Hippocampal formation (tissue), 2 donors: ENCODE results near the gene B3GALT2.
"Not testable (repeated sequence)": the region's sequence is repeated elsewhere in the genome, so short reads cannot be mapped to it uniquely, and the experiment has no call there.

Source experiments
- DNase-seq, 2 donors: peaks; one replicate each; lab custom pipeline; 2025; lab: John Stamatoyannopoulos, UW

Gene B3GALT2, protein sequence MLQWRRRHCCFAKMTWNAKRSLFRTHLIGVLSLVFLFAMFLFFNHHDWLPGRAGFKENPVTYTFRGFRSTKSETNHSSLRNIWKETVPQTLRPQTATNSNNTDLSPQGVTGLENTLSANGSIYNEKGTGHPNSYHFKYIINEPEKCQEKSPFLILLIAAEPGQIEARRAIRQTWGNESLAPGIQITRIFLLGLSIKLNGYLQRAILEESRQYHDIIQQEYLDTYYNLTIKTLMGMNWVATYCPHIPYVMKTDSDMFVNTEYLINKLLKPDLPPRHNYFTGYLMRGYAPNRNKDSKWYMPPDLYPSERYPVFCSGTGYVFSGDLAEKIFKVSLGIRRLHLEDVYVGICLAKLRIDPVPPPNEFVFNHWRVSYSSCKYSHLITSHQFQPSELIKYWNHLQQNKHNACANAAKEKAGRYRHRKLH

DNA sequence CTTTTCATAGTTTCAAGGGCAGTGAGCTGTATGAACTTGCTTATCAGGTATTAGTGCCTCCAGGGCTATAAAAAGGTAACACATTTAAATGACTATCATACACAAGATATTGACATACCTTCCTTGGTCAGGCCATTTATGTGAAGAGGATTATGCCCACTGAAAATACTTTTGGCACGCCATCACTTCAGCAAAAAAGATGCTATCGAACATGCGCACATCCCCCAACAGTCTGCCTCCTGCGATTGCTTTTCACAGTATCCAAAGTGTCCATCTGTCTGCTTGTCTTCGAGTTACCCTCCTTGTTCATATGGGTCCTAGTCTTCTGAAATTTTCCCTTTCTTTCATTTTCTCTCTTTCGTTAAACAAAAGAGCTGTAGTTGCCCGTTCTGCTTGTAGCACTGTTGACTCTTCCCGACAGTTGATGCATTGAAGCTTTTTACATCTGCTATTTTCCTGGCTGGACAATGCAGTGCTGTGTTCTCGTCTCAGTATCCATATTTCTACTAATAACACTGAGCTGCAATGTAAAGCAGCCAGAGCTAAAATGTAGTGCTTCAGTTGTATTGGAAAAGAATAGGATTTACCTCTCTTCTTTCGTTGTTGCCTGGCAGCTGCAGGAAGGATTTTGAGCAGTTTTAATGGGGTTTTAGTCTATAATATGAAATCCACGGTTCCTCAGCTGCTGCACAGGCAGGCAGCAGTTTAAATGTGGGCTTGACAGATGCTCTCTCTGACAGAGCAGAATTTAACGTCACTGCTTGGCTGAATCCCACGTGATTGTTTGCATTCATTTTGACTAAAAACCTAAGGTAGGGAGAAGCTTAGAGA is at the start of gene B3GALT2:
Gene B3GALT2, minus strand, starts transcription at position 713 of the 831 bp plus-strand sequence. CDS start 5,051 bp downstream, outside the sequence.
- DNase-seq = peak; percentile 44 to 78

DNA sequence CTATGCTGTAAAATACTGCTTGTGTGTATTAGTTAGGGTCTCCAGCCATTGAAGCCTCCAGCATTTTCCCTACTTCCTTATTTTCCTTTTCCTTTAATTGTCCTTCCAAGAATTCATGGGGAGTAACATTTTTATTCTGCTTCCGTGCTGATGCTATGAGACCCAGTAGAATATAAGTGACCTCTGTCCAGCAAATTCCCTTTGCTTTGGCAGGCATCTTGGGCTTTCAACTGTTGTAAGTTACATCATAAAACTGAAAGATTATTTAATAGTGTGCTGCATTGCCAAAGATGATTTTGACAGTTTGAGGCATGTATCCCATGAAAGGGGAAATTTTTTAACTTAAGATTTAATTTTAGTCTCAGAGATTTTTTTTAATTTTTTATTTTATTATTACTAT is 48.1 kb upstream of the B3GALT2 start:
- no peak for DNase-seq

DNA sequence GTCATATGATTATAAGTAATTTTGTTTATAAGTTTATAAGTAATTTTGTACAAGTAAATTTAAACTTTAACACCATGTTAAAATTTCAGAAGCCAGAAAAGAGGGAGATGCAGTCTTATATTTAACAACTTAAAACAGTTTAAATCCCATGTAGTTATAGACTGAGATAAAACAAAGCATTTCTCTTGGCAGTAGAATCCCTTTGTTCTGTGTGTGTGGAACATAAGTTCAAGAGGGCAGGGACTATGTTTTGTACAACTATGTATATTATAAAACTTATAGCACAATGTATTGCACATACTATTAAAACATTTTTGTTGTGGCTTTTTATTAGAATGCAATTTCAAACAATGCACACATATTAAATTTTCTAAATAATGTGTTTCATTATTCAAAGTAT is 44.7 kb upstream of the B3GALT2 start:
- not testable (repeated sequence) for DNase-seq

DNA sequence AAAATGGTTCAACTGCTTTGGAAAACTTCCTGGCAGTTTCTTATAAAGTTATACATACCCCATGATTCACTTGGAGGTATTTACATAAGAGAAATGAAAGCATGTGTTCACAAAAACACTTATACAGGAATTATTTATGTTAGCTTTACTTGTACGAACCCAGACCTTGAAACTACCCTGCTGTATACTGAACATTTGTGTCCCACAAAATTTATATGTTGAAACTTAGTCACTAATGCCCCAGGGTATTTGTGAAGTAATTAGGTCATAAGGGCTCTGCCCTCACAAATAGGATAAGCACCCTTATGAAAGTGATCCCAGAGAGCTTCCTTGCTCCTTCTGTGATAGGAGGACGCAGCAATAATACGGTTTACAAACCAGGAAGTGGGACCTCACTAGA is 42.7 kb upstream of the B3GALT2 start:
- no peak for DNase-seq

DNA sequence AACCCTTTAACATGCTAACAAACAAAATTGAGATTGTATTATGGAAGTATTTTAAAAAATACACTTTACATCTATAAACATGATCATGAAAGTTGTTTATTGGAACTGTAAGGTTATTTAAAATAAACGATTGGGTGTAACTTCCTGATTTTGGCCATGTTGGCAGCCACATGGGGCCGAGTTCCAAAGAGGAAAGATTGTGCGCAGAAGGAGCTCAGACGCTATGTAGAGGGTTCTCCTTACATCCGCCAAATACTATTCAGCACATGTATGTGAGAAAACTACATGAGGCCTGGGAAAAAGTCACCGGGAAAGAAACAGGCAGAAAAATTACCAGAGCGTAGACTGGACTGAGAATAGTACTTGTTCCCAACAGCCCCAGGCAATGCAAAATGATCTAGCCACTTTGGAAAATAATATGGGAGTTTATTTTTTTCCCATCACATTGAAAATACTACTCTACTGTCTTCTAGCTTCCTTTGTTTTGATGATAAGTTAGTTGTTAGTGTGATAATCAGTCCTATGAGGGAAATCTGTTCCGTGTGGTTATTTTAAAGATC is 35.7 kb upstream of the B3GALT2 start:
- no peak for DNase-seq

DNA sequence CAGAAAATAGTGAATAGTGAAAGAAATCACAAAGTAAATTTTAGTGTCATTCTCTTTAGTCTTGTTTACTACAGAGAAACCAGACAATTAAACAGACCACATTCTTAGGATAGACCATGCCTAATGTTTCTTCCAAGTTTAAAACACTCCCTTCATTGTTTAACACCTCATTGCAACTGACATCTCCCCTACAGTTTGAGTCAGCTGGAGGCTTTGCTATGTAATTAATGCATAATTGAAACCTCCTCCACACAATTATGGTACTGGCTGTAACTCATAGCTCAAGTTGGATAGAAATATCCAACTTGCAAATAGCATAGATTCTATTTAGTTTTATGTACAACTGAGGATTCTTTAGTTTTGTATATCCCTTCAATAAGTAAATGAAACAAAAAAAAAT is 35.2 kb upstream of the B3GALT2 start:
- no peak for DNase-seq

DNA sequence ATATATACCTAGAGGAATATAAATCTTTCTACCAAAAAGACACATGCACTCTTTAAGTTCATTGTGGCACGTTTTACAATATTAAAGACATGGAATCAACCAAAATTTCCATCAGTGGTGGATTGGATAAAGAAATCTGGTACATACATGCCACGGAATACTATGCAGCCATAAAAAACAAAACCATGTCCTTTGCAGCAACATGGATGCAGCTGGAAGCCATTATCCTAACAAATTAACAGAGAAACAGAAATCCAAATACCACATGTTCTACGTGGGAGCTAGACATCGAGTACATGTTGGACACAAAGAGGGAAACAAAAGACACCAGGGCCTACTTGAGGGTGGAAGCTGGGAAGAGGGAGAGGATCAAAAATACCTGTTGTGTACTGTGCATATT is 33.0 kb upstream of the B3GALT2 start:
- DNase-seq = no peak

DNA sequence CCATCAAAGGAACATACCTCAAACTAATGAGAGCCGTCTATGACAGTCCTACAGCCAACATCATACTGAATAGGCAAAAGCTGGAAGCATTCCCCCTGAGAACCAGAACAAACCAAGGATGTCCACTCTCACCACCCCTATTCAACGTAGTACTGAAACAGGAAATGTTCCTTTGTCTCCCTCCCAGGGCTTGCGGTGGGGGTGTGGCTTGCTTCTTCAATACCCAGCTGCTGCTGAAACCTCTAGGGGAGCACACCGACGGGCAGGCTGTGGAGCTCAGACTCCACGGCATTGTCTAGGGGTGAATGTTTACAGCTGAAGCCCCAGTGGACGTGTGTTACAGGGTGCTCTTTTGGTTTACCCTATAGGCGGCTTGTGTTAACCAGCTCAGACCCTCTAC is 30.5 kb upstream of the B3GALT2 start:
- DNase-seq = no peak

DNA sequence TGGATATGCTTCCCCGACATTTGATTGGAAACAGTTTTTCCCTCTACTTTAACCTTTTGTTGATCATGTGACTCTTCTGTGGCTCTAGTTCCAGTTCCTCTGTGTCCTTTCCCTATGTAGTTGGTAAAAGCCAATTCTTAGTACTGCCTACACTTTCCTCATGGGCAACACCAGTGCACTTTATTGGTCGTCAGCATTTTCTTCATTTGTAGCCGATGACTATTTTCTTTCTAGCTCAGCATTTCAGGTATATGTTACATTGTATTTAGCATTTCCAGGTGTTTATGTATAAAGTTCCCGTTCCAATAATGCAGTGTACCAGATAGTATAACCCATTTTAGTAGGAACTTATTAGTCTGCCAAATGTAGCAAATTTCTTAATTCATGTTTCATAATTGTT is 27.6 kb upstream of the B3GALT2 start:
- DNase-seq = no peak

DNA sequence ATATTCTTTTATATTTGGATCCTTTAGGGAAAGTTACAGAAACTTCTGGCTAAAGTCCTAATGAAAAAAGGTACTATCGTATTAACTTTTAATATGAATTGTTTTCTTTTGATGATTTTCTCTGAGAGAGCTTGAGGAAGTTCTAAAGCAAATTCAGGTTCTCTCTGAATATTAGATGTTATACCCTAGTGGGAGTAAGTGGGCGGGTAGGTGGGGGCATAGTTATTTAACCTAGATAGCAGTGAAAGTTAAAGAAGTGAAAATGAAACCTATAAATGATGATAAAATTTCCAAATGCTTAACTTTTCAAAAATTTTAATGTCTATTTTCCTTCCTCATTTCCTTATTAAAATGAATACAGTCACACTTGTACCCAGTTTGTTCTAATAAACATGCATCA is 26.2 kb upstream of the B3GALT2 start:
- no peak for DNase-seq

DNA sequence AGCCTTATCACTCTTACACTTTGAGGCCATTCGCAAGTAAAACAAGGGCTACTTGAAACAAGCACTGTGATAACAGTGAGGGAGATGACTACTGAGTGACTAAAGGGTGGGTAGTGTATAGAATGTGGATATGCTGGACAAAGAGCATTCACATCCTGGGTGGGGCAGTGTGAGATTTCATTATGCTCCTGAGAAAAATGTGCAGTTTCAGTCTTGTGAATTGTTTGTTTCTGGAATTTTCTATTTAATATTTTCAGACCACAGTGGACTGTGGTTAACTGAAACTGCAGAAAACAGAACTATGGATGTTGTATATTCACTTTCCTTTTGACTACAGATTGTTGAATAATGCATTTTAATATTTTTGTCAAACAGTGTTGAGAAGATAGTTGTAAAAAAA is 25.1 kb upstream of the B3GALT2 start:
- DNase-seq = no peak

DNA sequence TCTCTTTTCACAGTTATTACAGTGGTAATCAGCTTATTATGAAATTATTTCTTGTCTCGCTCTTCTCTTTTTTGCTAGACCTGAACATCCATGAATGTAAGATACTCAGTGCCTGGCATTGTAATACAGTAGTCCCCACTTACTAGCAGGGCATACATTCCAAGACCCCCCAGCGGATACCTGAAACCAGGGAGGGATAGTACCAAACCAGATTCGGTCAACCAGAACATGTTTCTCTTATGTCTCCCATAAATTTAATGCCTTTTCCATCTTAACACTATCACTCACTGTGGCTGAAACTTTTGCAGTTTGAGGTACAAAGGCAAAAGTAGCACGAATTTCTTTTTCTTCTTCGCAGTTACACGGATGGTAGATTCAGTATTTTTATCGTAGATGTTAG is 24.6 kb upstream of the B3GALT2 start:
- DNase-seq = no peak

DNA sequence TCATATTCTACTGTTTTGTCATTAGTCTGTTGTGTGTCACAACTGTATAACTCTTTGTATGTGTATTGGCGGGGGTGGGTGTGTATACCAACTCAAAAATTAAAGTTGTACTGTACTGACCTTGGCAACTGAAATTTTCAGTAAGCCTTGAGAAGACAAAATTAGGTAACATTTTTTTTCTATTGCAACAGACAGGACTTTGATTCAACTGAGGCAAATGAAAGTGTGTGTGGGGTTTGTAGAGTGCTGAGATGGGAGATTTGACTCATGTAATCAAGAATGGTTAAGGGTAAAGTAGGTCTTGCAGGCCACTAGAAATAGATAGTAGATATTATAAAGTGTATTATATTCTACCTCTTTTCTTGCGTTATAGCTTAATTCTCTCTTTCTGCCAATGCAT is 14.6 kb upstream of the B3GALT2 start:
- no peak for DNase-seq

DNA sequence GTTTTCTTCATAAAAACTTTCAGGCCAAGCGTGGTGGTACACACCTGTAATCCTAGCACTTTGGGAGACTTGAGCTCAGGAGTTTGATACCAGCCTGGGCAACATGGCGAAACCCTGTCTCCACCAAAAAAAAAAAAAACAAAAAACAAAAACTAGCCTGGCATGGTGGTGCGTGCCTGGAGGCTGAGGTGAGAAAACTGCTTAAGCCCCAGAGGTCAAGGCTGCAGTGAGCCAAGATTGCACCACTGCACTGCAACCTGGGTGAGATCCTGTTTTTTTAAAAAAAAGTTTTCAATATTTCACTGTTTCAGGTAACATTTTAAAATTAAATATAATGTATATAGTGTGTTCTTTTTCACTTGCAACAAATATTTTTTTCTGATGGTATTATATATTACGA is 13.5 kb upstream of the B3GALT2 start:
- DNase-seq = no peak

DNA sequence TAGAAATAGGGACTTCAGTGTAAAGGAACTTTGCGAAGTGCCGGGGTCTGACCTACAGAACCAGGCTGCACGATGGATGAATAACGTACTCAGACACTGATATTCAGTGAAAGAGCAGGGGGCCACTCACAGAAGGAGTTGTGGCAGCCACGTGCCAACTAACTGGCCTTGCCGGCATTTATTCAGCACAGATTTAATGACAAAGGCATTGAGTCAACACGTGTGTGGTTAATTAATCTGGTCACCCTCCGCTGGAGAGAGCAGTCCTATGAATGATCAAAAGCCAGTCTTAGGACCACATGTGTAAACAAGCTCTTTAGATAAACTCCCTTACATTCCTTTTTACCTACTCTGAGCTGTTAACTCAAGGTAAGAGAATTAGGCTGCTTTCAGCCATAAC is 6.2 kb upstream of the B3GALT2 start:
- DNase-seq = no peak

DNA sequence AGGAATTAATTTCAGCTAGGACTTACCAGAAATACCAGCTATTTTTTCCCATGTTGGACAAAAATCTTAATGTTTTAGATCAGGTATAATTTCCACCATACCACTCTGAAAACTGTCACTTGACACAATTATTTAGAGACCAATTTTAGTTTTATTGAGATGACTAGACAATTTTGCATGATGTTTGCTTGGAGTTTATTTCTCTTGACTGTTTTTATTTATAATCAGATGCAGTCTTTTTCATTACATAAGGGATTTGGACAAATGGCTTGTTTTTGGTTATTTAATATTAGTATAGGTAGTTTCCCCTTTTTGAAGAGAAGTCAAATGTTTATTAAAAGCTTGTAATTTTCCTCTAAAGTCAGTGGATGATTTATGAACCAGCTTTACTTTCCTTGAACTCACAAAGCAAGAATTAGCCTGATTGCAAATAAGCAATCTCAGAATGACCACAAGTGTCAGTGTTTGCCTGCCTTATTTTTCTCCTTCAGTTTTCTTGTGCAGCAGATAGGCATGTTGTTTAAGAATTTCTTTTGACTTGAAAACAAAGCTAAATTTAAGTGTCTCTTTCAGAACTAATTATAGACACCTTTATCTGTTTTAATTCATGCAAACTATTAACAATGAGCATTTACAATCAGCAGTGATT is 3.8 kb upstream of the B3GALT2 start:
- DNase-seq = peak in 1 of 2 donors; percentile 47

DNA sequence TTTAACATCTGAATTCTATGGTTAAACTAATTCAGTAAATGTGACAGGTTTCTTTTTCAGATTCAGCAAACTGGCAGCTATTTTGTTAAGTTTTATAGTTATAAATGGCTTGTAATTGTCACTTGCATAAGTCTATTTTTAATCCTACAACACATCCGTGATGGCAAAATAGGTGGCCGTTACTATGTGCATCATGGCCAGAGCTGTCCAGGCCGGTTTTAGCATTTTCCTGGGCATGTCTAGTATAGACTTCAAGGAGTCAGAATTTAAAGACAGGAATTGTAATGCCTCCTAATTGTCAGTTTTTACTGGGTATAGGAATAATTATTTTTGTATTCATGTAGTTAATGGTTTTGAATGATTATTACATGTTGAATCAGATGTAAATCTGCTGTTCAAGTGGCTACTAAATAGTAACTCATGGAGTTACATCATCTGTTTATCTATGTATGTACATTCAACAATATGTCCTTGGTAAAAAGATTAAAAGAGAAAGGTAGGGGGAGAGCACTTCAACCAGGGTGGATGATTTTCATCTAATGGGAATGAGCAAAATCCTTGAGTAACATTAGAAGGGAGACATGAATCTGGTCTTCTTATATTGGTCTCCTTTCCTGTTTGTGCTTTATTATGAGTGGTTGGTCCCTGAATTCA is 3.2 kb upstream of the B3GALT2 start:
- DNase-seq = no peak

DNA sequence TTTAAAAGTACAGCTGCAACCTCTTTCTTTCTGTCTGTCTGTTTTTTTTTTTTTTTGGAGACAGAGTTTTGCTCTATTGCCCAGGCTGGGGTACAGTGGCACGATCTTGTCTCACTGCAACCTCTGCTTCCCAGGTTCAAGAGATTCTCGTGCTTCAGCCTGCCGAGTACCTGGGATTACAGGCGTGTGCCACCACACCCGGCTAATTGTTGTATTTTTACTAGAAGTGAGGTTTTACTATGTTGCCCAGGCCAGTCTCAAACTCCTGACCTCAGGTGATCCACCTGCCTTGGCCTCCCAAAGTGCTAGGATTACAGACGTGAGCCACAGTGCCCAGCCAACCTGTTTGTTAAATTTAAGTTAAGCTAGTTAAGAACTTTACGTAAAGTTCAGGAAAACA is 2.5 kb upstream of the B3GALT2 start:
- DNase-seq = not testable (repeated sequence)

DNA sequence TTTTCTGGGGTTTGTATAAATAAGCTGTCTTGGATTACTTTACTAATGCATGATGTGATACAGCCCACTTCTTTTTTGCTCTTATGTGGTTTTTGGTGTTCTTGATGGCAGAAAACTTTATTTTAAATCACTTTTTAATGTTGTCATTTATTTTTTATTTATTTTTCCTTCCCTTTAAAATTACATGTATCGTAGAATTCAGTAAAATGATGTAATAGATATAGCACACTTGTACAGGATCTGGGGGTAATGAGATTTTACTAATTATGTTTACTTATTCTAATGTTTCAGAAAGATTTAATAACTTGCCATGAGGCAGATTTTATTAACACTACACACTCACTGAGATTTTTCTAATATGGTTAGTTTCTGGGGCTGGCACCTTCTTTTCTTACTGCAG is 701 bp upstream of the B3GALT2 start:
- no peak for DNase-seq

DNA sequence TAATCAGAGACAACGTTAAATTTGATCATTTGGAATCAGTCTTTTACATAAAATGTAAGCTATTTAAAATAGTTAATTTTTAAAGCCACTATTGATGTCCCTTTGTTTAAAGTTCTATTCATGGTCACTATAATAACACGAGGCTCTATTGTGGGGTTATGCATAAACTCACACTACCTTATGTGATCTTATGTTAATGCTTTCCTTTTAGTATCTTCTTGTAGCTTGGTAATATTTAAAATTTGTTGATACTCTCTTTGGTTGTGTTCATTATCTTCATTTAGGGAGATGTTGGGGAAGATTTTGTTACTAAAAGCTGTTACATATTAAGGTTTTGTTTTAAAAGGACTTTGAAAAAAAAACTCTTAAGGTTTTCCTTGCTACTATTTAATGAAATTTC is 1.2 kb downstream of the B3GALT2 start:
- DNase-seq = no peak

DNA sequence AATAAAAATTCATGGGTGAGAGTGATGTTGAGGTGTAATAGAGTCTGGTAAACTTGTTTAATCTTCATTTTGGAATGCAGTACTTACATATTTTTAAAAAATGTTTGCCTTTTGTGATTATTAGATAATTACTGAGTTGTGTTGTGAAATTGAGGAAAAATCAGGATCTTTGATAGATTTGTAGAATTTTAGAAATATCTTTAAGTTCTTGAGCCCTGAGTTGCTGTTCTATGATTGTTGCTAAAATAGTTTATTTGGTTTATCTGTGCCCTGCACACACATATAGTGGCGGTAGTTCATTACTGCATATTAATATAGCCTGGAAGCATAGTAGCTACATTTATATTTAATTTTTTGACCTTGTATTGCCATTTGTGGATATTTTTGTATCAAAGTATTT is 1.6 kb downstream of the B3GALT2 start:
- DNase-seq = no peak
